ENCODE results near the gene EFCAB11. TPM values are rescaled to one million over a fixed set of nuclear protein-coding genes. Genes with fewer than 3 reads are reported as not detected.

EFCAB11 gene
- total RNA-seq, 6 donors from 2014 or later: 1.9 to 9.4 (median 4.6) TPM

- TF ChIP-seq CTCF (IDR thresholded peaks at IDR 0.05) (no peak), POLR2AphosphoS5 (IDR thresholded peaks at IDR 0.05) (no peak), EP300 (IDR thresholded peaks at IDR 0.05) (no peak), POLR2A (IDR thresholded peaks at IDR 0.05) (no peak)
These were observed 178.6 kb downstream of the EFCAB11 start for GRCh38 chr14:89775946-89776345.

DNA sequence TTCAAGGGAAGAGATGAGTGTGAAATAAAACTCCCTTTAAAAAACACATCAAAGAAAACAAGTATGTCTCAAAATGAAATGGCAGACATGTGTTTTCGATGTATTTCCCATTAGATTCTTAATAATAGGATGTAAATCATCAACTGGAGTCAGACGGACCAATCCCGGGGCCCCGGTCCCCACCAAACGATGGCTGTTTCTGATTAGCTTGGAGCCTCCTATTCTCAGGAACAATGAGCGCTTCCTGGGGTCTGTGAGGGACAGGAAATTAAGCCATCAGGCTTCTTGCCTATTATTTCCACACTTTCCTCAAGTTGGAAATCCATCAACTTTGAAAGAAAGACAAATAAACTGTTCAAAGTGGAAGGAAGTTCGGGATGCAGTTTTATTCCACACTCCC, 179.4 kb downstream of the EFCAB11 start:
- Histone ChIP-seq H3K4me3 (no peak overlapping the region), H3K36me3 (no peaks in the 10 kb centered on the region), H3K9me3 (no peaks in the 10 kb centered on the region), H3K27me3 (no peaks in the 10 kb centered on the region), H3K27ac (no peak overlapping the region), H3K4me1 (peaks cover 0 to 20% (median 11%) of the 10 kb centered on the region in 4 donors)
- TF ChIP-seq POLR2A (IDR thresholded peaks at IDR 0.05): no peak
- TF ChIP-seq POLR2AphosphoS5 (IDR thresholded peaks at IDR 0.05): no peak
- TF ChIP-seq EP300 (IDR thresholded peaks at IDR 0.05): no peak
- no peak for TF ChIP-seq CTCF (IDR thresholded peaks at IDR 0.05)
- DNase-seq (no peak), ATAC-seq (ENCODE audit: low FRiP score in 2 of 2) (no peak)
- WGBS, 2 donors: 48 to 65% methylated on average over 7 of the region's 7 CpGs

More at GRCh38 chr14:89775946-89776345, 178.6 kb downstream of the EFCAB11 start:
- no peak overlapping the region for H3K27ac ChIP-seq
- no peaks in the 10 kb centered on the region for H3K9me3 ChIP-seq
- no peaks in the 10 kb centered on the region for H3K27me3 ChIP-seq
- H3K4me3 ChIP-seq: no peak overlapping the region
- H3K36me3 ChIP-seq: no peaks in the 10 kb centered on the region
- H3K4me1 ChIP-seq: peaks cover 0 to 20% (median 8%) of the 10 kb centered on the region in 4 donors
- 82% methylated on average over 3 of the region's 3 CpGs for WGBS, 2 donors
- ATAC-seq (ENCODE audit: low FRiP score in 2 of 2): no peak
- no peak for DNase-seq

DNA sequence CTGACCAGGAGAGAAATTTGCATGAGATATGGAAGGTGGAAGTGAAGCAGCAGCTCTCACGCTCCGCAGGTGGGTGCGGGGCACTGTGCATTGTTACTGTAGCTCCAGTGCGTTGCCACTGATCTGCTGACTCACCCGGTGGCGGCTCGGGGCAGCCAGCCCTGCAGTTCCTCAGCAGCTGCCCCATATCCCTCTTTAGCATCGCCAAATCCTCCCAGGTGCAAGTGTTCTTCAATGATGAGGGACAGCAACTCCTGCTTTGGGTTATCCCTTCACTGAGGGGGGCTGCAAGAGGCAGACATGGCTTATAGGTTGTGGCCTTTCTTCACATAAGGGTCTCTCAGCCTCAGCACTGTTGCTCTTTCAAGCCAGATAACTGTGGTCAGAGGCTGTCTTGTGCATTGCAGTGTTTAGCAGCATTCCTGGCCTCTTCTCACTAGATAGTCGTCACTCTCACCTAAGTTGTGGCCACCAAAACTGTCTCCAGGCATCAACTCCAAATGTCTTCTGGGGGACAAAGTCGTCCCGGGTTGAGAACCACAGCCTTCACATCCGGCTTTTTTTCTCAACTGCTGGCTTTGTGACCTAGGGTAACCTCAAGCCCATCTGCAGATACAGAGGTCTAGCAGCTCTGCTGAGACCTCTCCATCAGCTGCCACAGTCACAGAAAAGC, 180.8 kb downstream of the EFCAB11 start:
- TF ChIP-seq POLR2A (IDR thresholded peaks at IDR 0.05) (no peak), POLR2AphosphoS5 (IDR thresholded peaks at IDR 0.05) (no peak), CTCF (IDR thresholded peaks at IDR 0.05) (no peak), EP300 (IDR thresholded peaks at IDR 0.05) (no peak)
- WGBS, 2 donors: 50 to 60% methylated on average over 7 to 12 of the region's 12 CpGs
- peak overlapping the region in 1 of 4 donors; percentile 2 for H3K27ac ChIP-seq
- peak; percentile 67 to 81 for ATAC-seq (ENCODE audit: low FRiP score in 2 of 2)
- H3K9me3 ChIP-seq: no peaks in the 10 kb centered on the region
- no peaks in the 10 kb centered on the region for H3K36me3 ChIP-seq
- H3K4me3 ChIP-seq: no peak overlapping the region
- no peaks in the 10 kb centered on the region for H3K27me3 ChIP-seq
- peak; percentile 75 to 83 for DNase-seq
- peaks cover 0 to 20% (median 11%) of the 10 kb centered on the region in 4 donors for H3K4me1 ChIP-seq

DNA sequence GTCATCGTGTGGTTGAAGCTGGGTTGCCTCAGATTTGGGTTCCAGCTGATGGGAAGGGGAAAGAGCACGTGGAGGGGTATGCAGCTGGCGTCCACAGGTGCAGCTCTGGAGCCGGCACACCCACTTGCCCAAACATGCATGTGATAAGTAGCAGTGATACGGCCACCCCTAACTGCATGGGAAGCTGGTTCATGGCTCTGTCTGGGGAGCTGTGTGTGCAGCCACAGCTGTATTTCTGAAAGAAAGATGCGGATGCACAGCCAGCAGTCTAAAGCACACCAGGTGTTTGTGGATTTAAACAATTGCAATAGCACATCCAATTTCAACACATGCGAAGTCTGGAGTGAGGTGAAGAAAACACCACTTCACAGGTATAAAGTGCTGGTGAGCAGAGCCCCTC, 181.4 kb downstream of the EFCAB11 start:
- DNase-seq: no peak
- ATAC-seq (ENCODE audit: low FRiP score in 2 of 2): peak in 1 of 2 donors; percentile 11
- TF ChIP-seq POLR2AphosphoS5 (IDR thresholded peaks at IDR 0.05) (no peak), EP300 (IDR thresholded peaks at IDR 0.05) (no peak), POLR2A (IDR thresholded peaks at IDR 0.05) (no peak), CTCF (IDR thresholded peaks at IDR 0.05) (no peak)

DNA sequence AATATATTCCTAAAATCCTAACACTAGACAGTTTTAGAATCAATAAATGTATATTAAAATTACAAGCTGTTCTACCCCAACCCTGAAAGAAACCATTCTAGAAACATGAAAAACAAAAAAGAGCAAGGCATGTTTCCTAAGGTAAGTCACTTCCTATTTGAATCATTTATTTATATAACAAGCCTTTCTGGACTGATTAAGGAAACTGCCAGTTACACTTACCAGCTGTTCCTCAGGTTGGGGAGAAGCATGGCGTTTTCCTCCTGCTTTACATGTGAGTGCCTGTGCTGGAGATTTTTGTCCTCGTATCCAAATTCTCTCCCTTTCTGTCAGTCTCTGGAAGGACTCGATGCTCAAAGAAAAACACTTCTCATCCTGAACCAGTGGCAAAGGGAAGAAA, 183.3 kb downstream of the EFCAB11 start:
- no peak overlapping the region for H3K4me3 ChIP-seq

More for the DNA sequence above, 181.4 kb downstream of the EFCAB11 start:
- H3K27me3 ChIP-seq: no peaks in the 10 kb centered on the region
- no peaks in the 10 kb centered on the region for H3K9me3 ChIP-seq
- H3K27ac ChIP-seq: no peak overlapping the region
- no peak overlapping the region for H3K4me3 ChIP-seq
- WGBS, 2 donors: 81 to 82% methylated on average over 7 of the region's 7 CpGs
- H3K36me3 ChIP-seq: no peaks in the 10 kb centered on the region
- H3K4me1 ChIP-seq: peaks cover 0 to 20% (median 11%) of the 10 kb centered on the region in 4 donors

More for the DNA sequence above, 183.3 kb downstream of the EFCAB11 start:
- Histone ChIP-seq H3K4me1 (peaks cover 0 to 20% (median 11%) of the 10 kb centered on the region in 4 donors), H3K9me3 (no peaks in the 10 kb centered on the region), H3K36me3 (no peaks in the 10 kb centered on the region), H3K27me3 (no peaks in the 10 kb centered on the region), H3K27ac (no peak overlapping the region)
- DNase-seq (no peak), ATAC-seq (ENCODE audit: low FRiP score in 2 of 2) (no peak)
- WGBS, 2 donors: 24 to 47% methylated on average over 3 of the region's 3 CpGs
- TF ChIP-seq POLR2A (IDR thresholded peaks at IDR 0.05) (no peak), EP300 (IDR thresholded peaks at IDR 0.05) (no peak), POLR2AphosphoS5 (IDR thresholded peaks at IDR 0.05) (no peak), CTCF (IDR thresholded peaks at IDR 0.05) (no peak)
